Type B pancreatic cell (in vitro differentiated cells): ENCODE results near the gene CDH2. TPM values are rescaled to one million over a fixed set of nuclear protein-coding genes. Genes with fewer than 3 reads are reported as not detected.
A peak's percentile ranks its signal among the peaks of the same experiment; 100 is the strongest.

ENCODE experiments used
- DNase-seq: peaks from one replicate; pipeline ENCODE4 v3.0.0; 2021; ENCODE audit warnings: mixed read lengths; ENCODE audit not compliant: unreplicated experiment; ENCODE audit errors: extremely low spot score
- H3K27ac Mint-ChIP-seq: 2 replicates; pipeline ENCODE4 v1.8.0; 2021; ENCODE audit warnings: mild to moderate bottlenecking, mixed read lengths
- H3K27me3 Mint-ChIP-seq: 2 replicates; pipeline ENCODE4 v1.8.0; 2021; ENCODE audit warnings: mixed read lengths
- H3K36me3 Mint-ChIP-seq: 2 replicates; pipeline ENCODE4 v1.8.0; 2021; ENCODE audit warnings: mixed read lengths
- H3K4me1 Mint-ChIP-seq: one replicate; pipeline ENCODE4 v1.8.0; 2021; ENCODE audit warnings: mixed read lengths; ENCODE audit not compliant: unreplicated experiment
- H3K4me3 Mint-ChIP-seq: 2 replicates; pipeline ENCODE4 v1.8.0; 2021; ENCODE audit warnings: mild to moderate bottlenecking, mixed read lengths
- H3K9me3 Mint-ChIP-seq: 2 replicates; pipeline ENCODE4 v1.8.0; 2021; ENCODE audit warnings: mixed read lengths
- CTCF ChIP-seq: fragments of 200-600 bp; sonication (generic); conservative IDR thresholded peaks from 2 replicates; pipeline ENCODE4 v1.5.0; 2021; ENCODE audit warnings: antibody characterized with exemption, mild to moderate bottlenecking
- total RNA-seq: library from RNA; stranded (reverse); gene quantifications from 2 replicates; pipeline ENCODE4 v1.2.1, GENCODE V29; 2021; ENCODE audit warnings: low replicate concordance

The CDH2 gene
- total RNA-seq, 1 donor from 2014 or later, result 145 TPM

GRCh38 chr18:28019425-28020108 is 157.4 kb downstream of the CDH2 start:
- TF ChIP-seq CTCF, result no peak
- H3K27ac Mint-ChIP-seq, result no peak overlapping the region
- H3K36me3 Mint-ChIP-seq, result no peaks in the 10 kb centered on the region
- DNase-seq, result no peak
- no peaks in the 10 kb centered on the region for H3K27me3 Mint-ChIP-seq
- no peaks in the 10 kb centered on the region for H3K4me1 Mint-ChIP-seq
- no peak overlapping the region for H3K4me3 Mint-ChIP-seq
- H3K9me3 Mint-ChIP-seq, result no peaks in the 10 kb centered on the region

GRCh38 chr18:28018351-28018750 is 158.6 kb downstream of the CDH2 start:
- no peaks in the 10 kb centered on the region for H3K36me3 Mint-ChIP-seq
- H3K27me3 Mint-ChIP-seq, result no peaks in the 10 kb centered on the region
- no peak overlapping the region for H3K27ac Mint-ChIP-seq
- DNase-seq, result no peak
- no peaks in the 10 kb centered on the region for H3K9me3 Mint-ChIP-seq
- no peak for TF ChIP-seq CTCF
- no peak overlapping the region for H3K4me3 Mint-ChIP-seq
- H3K4me1 Mint-ChIP-seq, result peaks cover 4% of the 10 kb centered on the region

- no peak overlapping the region for H3K27ac Mint-ChIP-seq
- TF ChIP-seq CTCF, result no peak
- H3K27me3 Mint-ChIP-seq, result no peaks in the 10 kb centered on the region
- no peaks in the 10 kb centered on the region for H3K36me3 Mint-ChIP-seq
- DNase-seq, result no peak
- H3K4me1 Mint-ChIP-seq, result peaks cover 4% of the 10 kb centered on the region
- H3K9me3 Mint-ChIP-seq, result no peaks in the 10 kb centered on the region
- no peak overlapping the region for H3K4me3 Mint-ChIP-seq
Observed at GRCh38 chr18:28015671-28016070, 161.3 kb downstream of the CDH2 start.

GRCh38 chr18:28013066-28013465 is 163.9 kb downstream of the CDH2 start:
- H3K4me3 Mint-ChIP-seq, result no peak overlapping the region
- no peak for DNase-seq
- H3K9me3 Mint-ChIP-seq, result no peaks in the 10 kb centered on the region
- peaks cover 3% of the 10 kb centered on the region for H3K36me3 Mint-ChIP-seq
- no peak overlapping the region for H3K27ac Mint-ChIP-seq
- peaks cover 4% of the 10 kb centered on the region for H3K4me1 Mint-ChIP-seq
- H3K27me3 Mint-ChIP-seq, result no peaks in the 10 kb centered on the region
- peak; percentile 70 for TF ChIP-seq CTCF

GRCh38 chr18:28012336-28012735 is 164.6 kb downstream of the CDH2 start:
- Mint-ChIP-seq H3K9me3 (no peaks in the 10 kb centered on the region), H3K27me3 (no peaks in the 10 kb centered on the region), H3K36me3 (peaks cover 3% of the 10 kb centered on the region), H3K27ac (no peak overlapping the region), H3K4me3 (no peak overlapping the region), H3K4me1 (peaks cover 4% of the 10 kb centered on the region)
- no peak for DNase-seq
- TF ChIP-seq CTCF, result no peak
